HG03175 (cell line): ENCODE results near the gene ERC2.
"Not testable (repeated sequence)": the region's sequence is repeated elsewhere in the genome, so short reads cannot be mapped to it uniquely, and the experiment has no call there.

Experiments used
- ATAC-seq: cut with Tn5 transposase; IDR thresholded peaks from one replicate; pipeline ENCODE4 v1.9.1; 2021; ENCODE audit warnings: mild to moderate bottlenecking, moderate library complexity; ENCODE audit not compliant: unreplicated experiment

The ERC2 gene

GRCh38 chr3:56081246-56081645 lies 387.0 kb downstream of the ERC2 start:
- no peak for ATAC-seq

- no peak for ATAC-seq
Observed at GRCh38 chr3:56076746-56077145, 391.5 kb downstream of the ERC2 start.

GRCh38 chr3:56075089-56075488 lies 393.2 kb downstream of the ERC2 start:
- ATAC-seq = no peak

GRCh38 chr3:56069766-56070165 lies 398.5 kb downstream of the ERC2 start:
- ATAC-seq = no peak

GRCh38 chr3:56066405-56066804 lies 401.9 kb downstream of the ERC2 start:
- ATAC-seq = not testable (repeated sequence)

GRCh38 chr3:56064684-56065083 lies 403.6 kb downstream of the ERC2 start:
- no peak for ATAC-seq

GRCh38 chr3:56061279-56061626 lies 407.0 kb downstream of the ERC2 start:
- no peak for ATAC-seq

- no peak for ATAC-seq
Observed at GRCh38 chr3:56060521-56061278, 407.6 kb downstream of the ERC2 start.

- no peak for ATAC-seq
Observed at GRCh38 chr3:56059731-56060130, 408.5 kb downstream of the ERC2 start.

- ATAC-seq = no peak
Observed at GRCh38 chr3:56055951-56056350, 412.3 kb downstream of the ERC2 start.

GRCh38 chr3:56055546-56055945 lies 412.7 kb downstream of the ERC2 start:
- no peak for ATAC-seq

GRCh38 chr3:56054844-56055243 lies 413.4 kb downstream of the ERC2 start:
- ATAC-seq = no peak

GRCh38 chr3:56053727-56054126 lies 414.5 kb downstream of the ERC2 start:
- ATAC-seq = no peak

GRCh38 chr3:56052188-56052587 lies 416.1 kb downstream of the ERC2 start:
- ATAC-seq = no peak

GRCh38 chr3:56051052-56051451 lies 417.2 kb downstream of the ERC2 start:
- no peak for ATAC-seq

GRCh38 chr3:56048946-56049345 lies 419.3 kb downstream of the ERC2 start:
- ATAC-seq = no peak

GRCh38 chr3:56048331-56048730 lies 419.9 kb downstream of the ERC2 start:
- ATAC-seq = no peak

- no peak for ATAC-seq
Observed at GRCh38 chr3:56042326-56042951, 425.8 kb downstream of the ERC2 start.

GRCh38 chr3:56025326-56025725 lies 442.9 kb downstream of the ERC2 start:
- no peak for ATAC-seq

GRCh38 chr3:56023546-56023945 lies 444.7 kb downstream of the ERC2 start:
- no peak for ATAC-seq

- ATAC-seq = no peak
Observed at GRCh38 chr3:56022619-56023018, 445.6 kb downstream of the ERC2 start.

- no peak for ATAC-seq
Observed at GRCh38 chr3:56019490-56020146, 448.6 kb downstream of the ERC2 start.
